GM21390 (cell line): ENCODE measurements around the gene NMRAL1.
A peak's percentile ranks its signal among the peaks of the same experiment; 100 is the strongest.

Source experiments
- ATAC-seq: cut with Tn5 transposase; IDR thresholded peaks from one replicate; pipeline ENCODE4 v1.9.1; 2021; ENCODE audit not compliant: unreplicated experiment

The NMRAL1 gene

GRCh38 chr16:4474192-4474961 lies at the start of gene NMRAL1:
TSS of gene NMRAL1 (minus strand) at chr16:4474625. CDS start at chr16:4474132, 493 bp downstream.
- ATAC-seq, result peak; percentile 55

GRCh38 chr16:4523686-4524085 lies 49.3 kb upstream of the NMRAL1 start:
- no peak for ATAC-seq

GRCh38 chr16:4522051-4522581 lies 47.7 kb upstream of the NMRAL1 start:
- ATAC-seq, result no peak

GRCh38 chr16:4520913-4521312 lies 46.5 kb upstream of the NMRAL1 start:
- no peak for ATAC-seq

GRCh38 chr16:4519274-4520058 lies 45.0 kb upstream of the NMRAL1 start:
- no peak for ATAC-seq

- no peak for ATAC-seq
Observed at GRCh38 chr16:4517812-4518680, 43.6 kb upstream of the NMRAL1 start.

GRCh38 chr16:4515611-4516233 lies 41.3 kb upstream of the NMRAL1 start:
- ATAC-seq, result peak; percentile 68

- ATAC-seq, result no peak
Observed at GRCh38 chr16:4514606-4515005, 40.2 kb upstream of the NMRAL1 start.

GRCh38 chr16:4513881-4514280 lies 39.5 kb upstream of the NMRAL1 start:
- ATAC-seq, result no peak

- no peak for ATAC-seq
Observed at GRCh38 chr16:4513086-4513860, 38.8 kb upstream of the NMRAL1 start.

GRCh38 chr16:4512473-4512872 lies 38.0 kb upstream of the NMRAL1 start:
- no peak for ATAC-seq

- no peak for ATAC-seq
Observed at GRCh38 chr16:4511441-4512082, 37.1 kb upstream of the NMRAL1 start.

- no peak for ATAC-seq
Observed at GRCh38 chr16:4510747-4511426, 36.5 kb upstream of the NMRAL1 start.

- no peak for ATAC-seq
Observed at GRCh38 chr16:4510131-4510530, 35.7 kb upstream of the NMRAL1 start.

GRCh38 chr16:4509420-4509819 lies 35.0 kb upstream of the NMRAL1 start:
- ATAC-seq, result no peak

- no peak for ATAC-seq
Observed at GRCh38 chr16:4508806-4509205, 34.4 kb upstream of the NMRAL1 start.

- ATAC-seq, result no peak
Observed at GRCh38 chr16:4507588-4508345, 33.3 kb upstream of the NMRAL1 start.

GRCh38 chr16:4506450-4506849 lies 32.0 kb upstream of the NMRAL1 start:
- ATAC-seq, result no peak
